SU-DHL-6 (cell line): ENCODE measurements around the gene IL17REL.

Experiments
- CTCF ChIP-seq: fragments of 200-600 bp; sonication (generic); IDR thresholded peaks from one replicate; pipeline ENCODE4 v1.5.1; 2017; ENCODE audit warnings: antibody characterized with exemption, mild to moderate bottlenecking, low read length, moderate library complexity; ENCODE audit not compliant: insufficient read depth, poor library complexity, severe bottlenecking
- EZH2phosphoT487 ChIP-seq: fragments of 200-600 bp; sonication (generic), shearing (Covaris generic); conservative IDR thresholded peaks from 2 replicates; pipeline ENCODE4 v1.6.1; 2018; ENCODE audit warnings: mild to moderate bottlenecking, antibody characterized with exemption, low read length, moderate library complexity, mixed read lengths

- TF ChIP-seq CTCF (no peak), EZH2phosphoT487 (no peak)
These were observed 22.7 kb upstream of the IL17REL start for GRCh38 chr22:50035131-50035881.
